ENCODE results near the gene TAAR1.

- TF ChIP-seq CTCF (conservative IDR thresholded peaks at IDR 0.05; ENCODE audit: low read depth in 2 of 2) (no peak), EZH2 (IDR thresholded peaks at IDR 0.05; ENCODE audit: low read depth, unreplicated experiment) (no peak), POLR2AphosphoS5 (IDR thresholded peaks at IDR 0.05; ENCODE audit: low read depth) (no peak), CREB1 (CRISPR knock-in tag; IDR thresholded peaks at IDR 0.05; ENCODE audit: low read depth) (no peak), STAT1 (IDR thresholded peaks at IDR 0.05; ENCODE audit: unreplicated experiment) (no peak), REST (IDR thresholded peaks at IDR 0.05; ENCODE audit: unreplicated experiment) (no peak), ZNF331 (CRISPR knock-in tag; IDR thresholded peaks at IDR 0.05; ENCODE audit: low read depth) (no peak), JUNB (IDR thresholded peaks at IDR 0.05; ENCODE audit: unreplicated experiment) (no peak), EZH2phosphoT487 (IDR thresholded peaks at IDR 0.05; ENCODE audit: unreplicated experiment) (no peak), ETS1 (IDR thresholded peaks at IDR 0.05) (no peak), NANOG (IDR thresholded peaks at IDR 0.05; ENCODE audit: borderline replicate concordance) (no peak)
Measured at GRCh38 chr6:132616677-132617076, 42.3 kb downstream of the TAAR1 start.
